GM12864 (cell line): ENCODE measurements around the gene MS4A12.

Experiments used
- DNase-seq: peaks from one replicate; pipeline ENCODE4 v3.0.0-alpha.2; 2011; ENCODE audit warnings: low read depth
- H3K4me3 ChIP-seq: 2 replicates; pipeline ENCODE4 v1.5.1; 2011; ENCODE audit warnings: mild to moderate bottlenecking, low read depth, low read length, control low read depth
- TF ChIP-seq, protein P1 (sequence below): IDR thresholded peaks from 2 replicates; pipeline ENCODE4 v1.5.1; 2011; ENCODE audit warnings: low read depth, mild to moderate bottlenecking, moderate library complexity, low read length, control low read depth, inconsistent platforms; ENCODE audit errors: missing control alignments

MS4A12 gene

DNA sequence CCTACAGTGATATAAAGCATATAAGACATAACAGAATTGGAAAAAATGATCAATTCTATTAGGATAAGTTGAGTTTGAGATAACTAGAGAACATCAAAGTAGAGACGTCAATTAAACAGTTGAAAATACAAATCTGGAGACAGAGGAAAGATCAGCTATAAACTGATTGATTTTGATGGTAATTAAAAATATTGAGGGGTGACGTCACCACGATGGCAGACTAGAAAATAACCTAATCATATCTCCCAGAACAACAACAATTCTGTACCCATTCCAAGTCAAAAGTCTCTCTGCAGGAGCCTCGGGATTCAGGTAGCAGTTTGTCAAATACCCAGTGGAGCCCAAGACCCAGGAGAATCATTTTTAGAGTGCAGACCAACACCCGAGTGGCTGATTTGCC, 51.5 kb downstream of the MS4A12 start:
- DNase-seq: no peak
- TF ChIP-seq, protein P1, sequence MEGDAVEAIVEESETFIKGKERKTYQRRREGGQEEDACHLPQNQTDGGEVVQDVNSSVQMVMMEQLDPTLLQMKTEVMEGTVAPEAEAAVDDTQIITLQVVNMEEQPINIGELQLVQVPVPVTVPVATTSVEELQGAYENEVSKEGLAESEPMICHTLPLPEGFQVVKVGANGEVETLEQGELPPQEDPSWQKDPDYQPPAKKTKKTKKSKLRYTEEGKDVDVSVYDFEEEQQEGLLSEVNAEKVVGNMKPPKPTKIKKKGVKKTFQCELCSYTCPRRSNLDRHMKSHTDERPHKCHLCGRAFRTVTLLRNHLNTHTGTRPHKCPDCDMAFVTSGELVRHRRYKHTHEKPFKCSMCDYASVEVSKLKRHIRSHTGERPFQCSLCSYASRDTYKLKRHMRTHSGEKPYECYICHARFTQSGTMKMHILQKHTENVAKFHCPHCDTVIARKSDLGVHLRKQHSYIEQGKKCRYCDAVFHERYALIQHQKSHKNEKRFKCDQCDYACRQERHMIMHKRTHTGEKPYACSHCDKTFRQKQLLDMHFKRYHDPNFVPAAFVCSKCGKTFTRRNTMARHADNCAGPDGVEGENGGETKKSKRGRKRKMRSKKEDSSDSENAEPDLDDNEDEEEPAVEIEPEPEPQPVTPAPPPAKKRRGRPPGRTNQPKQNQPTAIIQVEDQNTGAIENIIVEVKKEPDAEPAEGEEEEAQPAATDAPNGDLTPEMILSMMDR: no peak
- no peak overlapping the region for H3K4me3 ChIP-seq
